GM12878 (cell line): ENCODE results near the gene COTL1. TPM values are rescaled to one million over a fixed set of nuclear protein-coding genes. Genes with fewer than 3 reads are reported as not detected.
A peak's percentile ranks its signal among the peaks of the same experiment; 100 is the strongest.

Experiments
- ATAC-seq: fragments of 200-7000 bp; cut with Tn5 transposase; 3 replicates; pipeline ENCODE4 v1.9.1; 2020; ENCODE audit warnings: mild to moderate bottlenecking, moderate library complexity
- BruUV-seq: library from RNA; stranded (reverse); fragments of 400-500 nt; replicated peaks from 2 replicates; lab custom pipeline; 2021; lab: Mats Ljungman, UMichigan
- CTCF ChIA-PET: fragments of 300-600 bp; sonication (Branson Sonifier 250); formaldehyde crosslinking; extraction: SDS; loops from one replicate; lab custom pipeline; 2021; ENCODE audit warnings: inconsistent platforms; lab: Yijun Ruan, JAX
- POLR2A ChIA-PET: fragments of 350-600 bp; formaldehyde crosslinking; extraction: SDS; loops from one replicate; lab custom pipeline; 2021; ENCODE audit warnings: inconsistent platforms; lab: Charles Lee
- RAD21 ChIA-PET: fragments of 300-600 bp; sonication (Branson Sonifier 250); formaldehyde crosslinking; loops from one replicate; lab custom pipeline; 2023; ENCODE audit warnings: antibody characterized with exemption; ENCODE audit not compliant: unreplicated experiment; lab: Charles Lee
- SMC1A ChIA-PET: fragments of 300-600 bp; sonication (Branson Sonifier 250); formaldehyde crosslinking; loops from one replicate; lab custom pipeline; 2023; ENCODE audit not compliant: unreplicated experiment, uncharacterized antibody; lab: Charles Lee
- DNase-seq: peaks from one replicate; pipeline ENCODE4 v3.0.0-alpha.2; 2011; ENCODE audit warnings: low read depth, low spot score
- FAIRE-seq: peaks from 3 replicates; lab custom pipeline; 2011; peaks lifted over from hg19 to GRCh38; lab: Jason Lieb, UNC
- H2AFZ ChIP-seq: 2 replicates; pipeline ENCODE4 v1.6.0; 2011; ENCODE audit warnings: low read depth, low read length, control low read depth; ENCODE audit not compliant: control insufficient read depth
- H3K27ac ChIP-seq: 2 replicates; pipeline ENCODE4 v1.5.1; 2011; ENCODE audit warnings: control low read depth; ENCODE audit not compliant: control insufficient read depth, insufficient read depth
- H3K27me3 ChIP-seq, 2 experiments: replicated peaks in 1 of 2; 2 replicates each; pipeline versions ENCODE4 v1.6.0 to v1.6.1; 2011; ENCODE audit warnings: low read length in 1 of 2; ENCODE audit not compliant: control insufficient read depth in 2 of 2, insufficient read depth in 2 of 2
- H3K36me3 ChIP-seq, 2 experiments: 2 replicates each; pipeline ENCODE4 v1.5.1; 2011; ENCODE audit warnings: low read length in 1 of 2; ENCODE audit not compliant: control insufficient read depth in 2 of 2, insufficient read depth in 2 of 2
- H3K4me1 ChIP-seq: 2 replicates; pipeline ENCODE4 v1.6.1; 2011; ENCODE audit warnings: mild to moderate bottlenecking, low read length, moderate library complexity, mixed read lengths; ENCODE audit not compliant: control insufficient read depth, insufficient read depth
- H3K4me2 ChIP-seq: 2 replicates; pipeline ENCODE4 v1.6.0; 2011; ENCODE audit warnings: control low read depth; ENCODE audit not compliant: control insufficient read depth, insufficient read depth
- H3K4me3 ChIP-seq: fragments of 200-600 bp; sonication (generic); 2 replicates; pipeline ENCODE4 v1.5.1; 2016
- H3K79me2 ChIP-seq: 2 replicates; pipeline ENCODE4 v1.6.0; 2011; ENCODE audit warnings: low read length; ENCODE audit not compliant: control insufficient read depth, insufficient read depth
- H3K9ac ChIP-seq: 2 replicates; pipeline ENCODE4 v1.8.0; 2011; ENCODE audit warnings: low read length, control low read depth, mixed read lengths; ENCODE audit not compliant: control insufficient read depth, insufficient read depth
- H3K9me3 ChIP-seq: replicated peaks from 3 replicates; pipeline ENCODE4 v1.5.1; 2011; ENCODE audit warnings: mild to moderate bottlenecking, low read length; ENCODE audit not compliant: control insufficient read depth, insufficient read depth
- H4K20me1 ChIP-seq: 2 replicates; pipeline ENCODE4 v1.6.0; 2011; ENCODE audit not compliant: control insufficient read depth, insufficient read depth
- CHD1 ChIP-seq: IDR thresholded peaks from 2 replicates; pipeline ENCODE4 v1.6.1; 2012; ENCODE audit warnings: low read depth, low read length, improper control_type of control experiment
- HDGF ChIP-seq: fragments of 450-650 bp; IDR thresholded peaks from 2 replicates; pipeline ENCODE4 v1.6.1; 2016; ENCODE audit warnings: antibody characterized with exemption
- IRF3 ChIP-seq: fragments of 450-650 bp; IDR thresholded peaks from 2 replicates; pipeline ENCODE4 v1.6.1; 2014; ENCODE audit warnings: mild to moderate bottlenecking
- NR2F1 ChIP-seq: fragments of 450-650 bp; conservative IDR thresholded peaks from 2 replicates; pipeline ENCODE4 v1.6.1; 2017; ENCODE audit warnings: mild to moderate bottlenecking
- PAX5 ChIP-seq: IDR thresholded peaks from 2 replicates; pipeline ENCODE4 v1.6.1; 2011; ENCODE audit warnings: low read depth, low read length, borderline replicate concordance
- PBX3 ChIP-seq: IDR thresholded peaks from 2 replicates; pipeline ENCODE4 v1.6.1; 2011; ENCODE audit warnings: mild to moderate bottlenecking, low read depth, low read length, moderate library complexity; ENCODE audit not compliant: insufficient replicate concordance
- POLR2AphosphoS5 ChIP-seq: IDR thresholded peaks from 2 replicates; pipeline ENCODE4 v1.6.1; 2011; ENCODE audit warnings: mild to moderate bottlenecking, low read length, inconsistent platforms
- STAT1 ChIP-seq: fragments of 450-650 bp; conservative IDR thresholded peaks from 2 replicates; pipeline ENCODE4 v1.6.1; 2014; ENCODE audit warnings: antibody characterized with exemption, mild to moderate bottlenecking
- STAT3 ChIP-seq: IDR thresholded peaks from 2 replicates; pipeline ENCODE4 v1.6.1; 2011; ENCODE audit warnings: low read depth, low read length, improper control_type of control experiment
- TARDBP ChIP-seq: IDR thresholded peaks from 2 replicates; pipeline ENCODE4 v1.6.1; 2016; ENCODE audit warnings: borderline replicate concordance
- ZBTB11 ChIP-seq: fragments of 450-650 bp; formaldehyde crosslinking; IDR thresholded peaks from 2 replicates; pipeline ENCODE4 v1.5.0; 2022; ENCODE audit warnings: mild to moderate bottlenecking, missing genetic modification characterization
- ZNF24 ChIP-seq: fragments of 450-650 bp; IDR thresholded peaks from 2 replicates; pipeline ENCODE4 v1.6.1; 2017; ENCODE audit warnings: antibody characterized with exemption, mild to moderate bottlenecking
- ZNF687 ChIP-seq: fragments of 450-650 bp; IDR thresholded peaks from 2 replicates; pipeline ENCODE4 v1.6.1; 2017; ENCODE audit warnings: mild to moderate bottlenecking, moderate library complexity
- ZZZ3 ChIP-seq: IDR thresholded peaks from 2 replicates; pipeline ENCODE4 v1.6.1; 2011; ENCODE audit warnings: low read depth; ENCODE audit not compliant: control insufficient read depth, insufficient read length
- WGBS: methylation state at CpG from one replicate; pipeline ENCODE4 v1.1.6; 2016; ENCODE audit warnings: low lambda C conversion rate; ENCODE audit not compliant: insufficient replicate concordance, insufficient coverage; ENCODE audit errors: missing lambda C conversion rate; 5-methylcytosine and 5-hydroxymethylcytosine counted together
- in situ Hi-C: fragments of 300-500 bp; cut with MboI; formaldehyde crosslinking; loops from 9 replicates; pipeline ENCODE4 v1.14.3; 2018; ENCODE audit warnings: mixed read lengths
- intact Hi-C: fragments of 100-400 bp; cut with micrococcal nuclease; formaldehyde crosslinking; loops from one replicate; pipeline ENCODE4 v1.14.2; 2022; ENCODE audit not compliant: unreplicated experiment
- polyA plus RNA-seq, 11 experiments: library from polyadenylated mRNA; depleted of rRNA in 4 of 11; unstranded in 6 of 11; stranded (reverse) in 5 of 11; fragments of >200 nt; fragmentation: Nextera tagmentation in 4 of 11; fragmentation: Illumina TruSeq in 1 of 11; extraction: Ambion mirVana in 4 of 11; extraction: Trizol in 1 of 11; gene quantifications; 1 replicate in 1 of 11; 2 replicates in 10 of 11; pipeline versions ENCODE4 v1.2.1 to v1.2.3, GENCODE V29; 2011 to 2016; ENCODE audit warnings: inconsistent platforms in 2 of 11, missing spikeins in 2 of 11, low read depth in 1 of 11
- total RNA-seq, 4 experiments: library from RNA; depleted of rRNA in 3 of 4; stranded (reverse); fragments of >200 nt in 3 of 4; fragmentation: Illumina TruSeq in 1 of 4; extraction: Trizol in 1 of 4; gene quantifications; 2 replicates each; pipeline versions ENCODE4 v1.2.1 to v1.2.3, GENCODE V29; 2013 to 2021

The COTL1 gene
- total and polyA plus RNA-seq, 10 of the 15 experiments (the other 5 are each of a cell fraction or from before 2014, with no cell fraction given): 140 to 894 (median 330) TPM

- ChIA-PET SMC1A (no interaction called here), POLR2A (no interaction called here), RAD21 (no interaction called here), CTCF (interaction anchor here (0.6 kb wide), 1 partner anchor 152 kb away, joined by 3 read pairs; no protein-coding TSS in a partner anchor)
- BruUV-seq: no TSS peak
- intact Hi-C loops: no loop called here
- ATAC-seq (no peak), FAIRE-seq (no peak), DNase-seq (no peak)
- WGBS: 76% methylated on average over 6 of the region's 6 CpGs
- no peaks in the 10 kb centered on the region for H4K20me1 ChIP-seq
- H3K4me3 ChIP-seq: no peak overlapping the region
- in situ Hi-C loops: no loop called here
- H3K27me3 ChIP-seq: no peaks in the 10 kb centered on the region
- no peak overlapping the region for H3K4me2 ChIP-seq
- peaks cover 63% of the 10 kb centered on the region for H3K79me2 ChIP-seq
- no peaks in the 10 kb centered on the region for H3K9me3 ChIP-seq
- H3K9ac ChIP-seq: no peak overlapping the region
- peaks cover 18 to 24% of the 10 kb centered on the region in 2 experiments for H3K36me3 ChIP-seq
- H3K4me1 ChIP-seq: peaks cover 14% of the 10 kb centered on the region
- no peak overlapping the region for H2AFZ ChIP-seq
- no peak overlapping the region for H3K27ac ChIP-seq
- TF ChIP-seq ZNF687: no peak
- no peak for TF ChIP-seq STAT1
- no peak for TF ChIP-seq STAT3
- no peak for TF ChIP-seq NR2F1
- TF ChIP-seq POLR2AphosphoS5: peak; percentile 78
- no peak for TF ChIP-seq ZZZ3
- no peak for TF ChIP-seq CHD1
- TF ChIP-seq PBX3: peak; percentile 14
- no peak for TF ChIP-seq IRF3
- TF ChIP-seq ZNF24: no peak
- no peak for TF ChIP-seq PAX5
- TF ChIP-seq TARDBP: 0 out of 2 replicates have a peak, but pooled peaks have one; percentile 55
- 0 out of 2 replicates have a peak, but pooled peaks have one; percentile 48 for TF ChIP-seq HDGF
- no peak for TF ChIP-seq ZBTB11 (CRISPR knock-in tag)
Measured at GRCh38 chr16:84578538-84579126, 39.2 kb downstream of the COTL1 start.
